Measurements from ENCODE around the gene ADCY10. TPM values are rescaled to one million over a fixed set of nuclear protein-coding genes. Genes with fewer than 3 reads are reported as not detected.
"Not testable (repeated sequence)": the region's sequence is repeated elsewhere in the genome, so short reads cannot be mapped to it uniquely, and the experiment has no call there.

ADCY10 gene
- total RNA-seq, 1 experiment from 2014 or later = 0.35 TPM

DNA sequence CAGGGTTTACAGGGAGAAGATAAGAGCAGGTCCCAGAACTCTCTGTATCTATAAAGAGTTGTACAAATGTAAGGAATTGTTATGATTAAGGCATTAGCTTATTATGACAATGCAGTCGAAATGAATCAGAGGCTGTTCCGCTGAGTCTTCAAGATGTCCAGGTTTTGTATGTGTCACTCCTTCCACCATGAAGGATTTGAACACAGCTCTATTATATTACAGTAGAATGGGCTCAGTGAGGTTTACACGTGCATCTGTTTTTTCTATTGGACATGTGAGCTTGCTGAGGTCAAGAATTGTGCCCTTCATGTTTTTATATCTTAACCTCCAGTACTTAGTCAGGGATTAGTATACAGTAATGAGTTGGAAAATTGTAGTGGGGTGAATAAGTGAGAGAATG lies 105.8 kb downstream of the ADCY10 start:
- ChIA-PET CTCF (interaction anchor here (0.6 to 1.9 kb wide), 15 partner anchors 9 to 407 kb away, joined by 3 to 9 read pairs (median 3); partner anchors contain the start of gene MPZL1), POLR2A (interaction anchor here (0.6 to 3.4 kb wide), 12 partner anchors 8 to 291 kb away, joined by 3 to 18 read pairs (median 6); partner anchors contain the start of genes DCAF6 and MPZL1)
- H3K27me3 Mint-ChIP-seq (ENCODE audit: insufficient read depth, unreplicated experiment) = no peaks in the 10 kb centered on the region
- TF ChIP-seq, protein P1, sequence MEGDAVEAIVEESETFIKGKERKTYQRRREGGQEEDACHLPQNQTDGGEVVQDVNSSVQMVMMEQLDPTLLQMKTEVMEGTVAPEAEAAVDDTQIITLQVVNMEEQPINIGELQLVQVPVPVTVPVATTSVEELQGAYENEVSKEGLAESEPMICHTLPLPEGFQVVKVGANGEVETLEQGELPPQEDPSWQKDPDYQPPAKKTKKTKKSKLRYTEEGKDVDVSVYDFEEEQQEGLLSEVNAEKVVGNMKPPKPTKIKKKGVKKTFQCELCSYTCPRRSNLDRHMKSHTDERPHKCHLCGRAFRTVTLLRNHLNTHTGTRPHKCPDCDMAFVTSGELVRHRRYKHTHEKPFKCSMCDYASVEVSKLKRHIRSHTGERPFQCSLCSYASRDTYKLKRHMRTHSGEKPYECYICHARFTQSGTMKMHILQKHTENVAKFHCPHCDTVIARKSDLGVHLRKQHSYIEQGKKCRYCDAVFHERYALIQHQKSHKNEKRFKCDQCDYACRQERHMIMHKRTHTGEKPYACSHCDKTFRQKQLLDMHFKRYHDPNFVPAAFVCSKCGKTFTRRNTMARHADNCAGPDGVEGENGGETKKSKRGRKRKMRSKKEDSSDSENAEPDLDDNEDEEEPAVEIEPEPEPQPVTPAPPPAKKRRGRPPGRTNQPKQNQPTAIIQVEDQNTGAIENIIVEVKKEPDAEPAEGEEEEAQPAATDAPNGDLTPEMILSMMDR (IDR thresholded peaks at IDR 0.05; ENCODE audit: unreplicated experiment) = no peak
- H3K27ac Mint-ChIP-seq (ENCODE audit: low read depth, unreplicated experiment) = no peak overlapping the region
- peaks cover 23% of the 10 kb centered on the region for H3K4me1 Mint-ChIP-seq (ENCODE audit: insufficient read depth, unreplicated experiment)
- no peak for DNase-seq (ENCODE audit: unreplicated experiment)
- BruUV-seq (replicated peaks) = no TSS peak
- no peaks in the 10 kb centered on the region for H3K36me3 Mint-ChIP-seq (ENCODE audit: insufficient read depth, unreplicated experiment)
- peaks cover 8% of the 10 kb centered on the region for H3K9me3 Mint-ChIP-seq (ENCODE audit: unreplicated experiment)
- H3K4me3 Mint-ChIP-seq (ENCODE audit: unreplicated experiment) = no peak overlapping the region
- intact Hi-C loops (cut with micrococcal nuclease) = loop anchor here (10.0 kb wide), 1 partner anchor 253 kb away; the partner anchor contains the start of gene CREG1

DNA sequence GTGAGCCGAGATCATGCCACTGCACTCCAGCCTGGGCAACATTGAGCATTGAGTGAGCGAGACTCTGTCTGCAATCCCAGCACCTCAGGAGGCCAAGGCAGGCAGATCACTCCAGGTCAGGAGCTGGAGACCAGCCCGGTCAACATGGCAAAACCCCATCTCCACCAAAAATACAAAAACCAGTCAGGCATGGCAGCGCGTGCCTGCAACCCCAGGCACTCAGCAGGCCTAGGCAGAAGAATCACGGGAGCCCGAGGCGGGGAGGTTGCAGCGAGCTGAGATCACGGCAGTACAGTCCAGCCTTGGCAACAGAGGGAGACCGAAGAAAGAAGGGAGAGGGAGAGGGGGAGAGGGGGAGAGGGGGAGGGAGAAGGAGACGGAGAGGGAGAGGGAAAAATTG lies 107.3 kb downstream of the ADCY10 start:
- not testable (repeated sequence) for H3K4me3 Mint-ChIP-seq (ENCODE audit: unreplicated experiment); H3K27ac Mint-ChIP-seq (ENCODE audit: low read depth, unreplicated experiment); H3K9me3 Mint-ChIP-seq (ENCODE audit: unreplicated experiment); H3K27me3 Mint-ChIP-seq (ENCODE audit: insufficient read depth, unreplicated experiment); H3K36me3 Mint-ChIP-seq (ENCODE audit: insufficient read depth, unreplicated experiment); DNase-seq (ENCODE audit: unreplicated experiment); BruUV-seq (replicated peaks)
- ChIA-PET CTCF (interaction anchor here (0.7 to 1.9 kb wide), 3 partner anchors 12 to 85 kb away, joined by 3 to 8 read pairs (median 4); partner anchors contain the start of gene MPZL1), POLR2A (interaction anchor here (3.4 kb wide), 1 partner anchor 128 kb away, joined by 18 read pairs; the partner anchor contains the start of gene DCAF6)
- intact Hi-C loops (cut with micrococcal nuclease) = loop anchor here (10.0 kb wide), 1 partner anchor 252 kb away; the partner anchor contains the start of gene CREG1
- peaks cover 24% of the 10 kb centered on the region for H3K4me1 Mint-ChIP-seq (ENCODE audit: insufficient read depth, unreplicated experiment)

DNA sequence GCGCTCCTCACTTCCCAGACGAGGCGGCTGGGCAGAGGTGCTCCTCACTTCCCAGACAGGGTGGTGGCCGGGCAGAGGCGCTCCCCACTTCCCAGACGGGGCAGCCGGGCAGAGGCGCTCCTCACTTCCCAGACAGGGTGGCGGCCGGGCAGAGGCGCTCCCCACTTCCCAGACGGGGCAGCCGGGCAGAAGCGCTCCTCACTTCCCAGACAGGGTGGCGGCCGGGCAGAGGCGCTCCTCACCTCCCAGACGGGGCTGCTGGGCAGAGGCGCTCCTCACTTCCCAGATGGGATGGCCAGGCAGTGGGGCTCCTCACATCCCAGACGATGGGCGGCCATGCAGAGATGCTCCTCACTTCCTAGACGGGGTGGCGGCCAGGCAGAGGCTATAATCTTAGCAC lies 107.7 kb downstream of the ADCY10 start:
- H3K9me3 Mint-ChIP-seq (ENCODE audit: unreplicated experiment); BruUV-seq (replicated peaks); H3K36me3 Mint-ChIP-seq (ENCODE audit: insufficient read depth, unreplicated experiment); H3K4me3 Mint-ChIP-seq (ENCODE audit: unreplicated experiment); POLR2A ChIA-PET; DNase-seq (ENCODE audit: unreplicated experiment); H3K27me3 Mint-ChIP-seq (ENCODE audit: insufficient read depth, unreplicated experiment); H3K27ac Mint-ChIP-seq (ENCODE audit: low read depth, unreplicated experiment); CTCF ChIA-PET: not testable (repeated sequence)
- intact Hi-C loops (cut with micrococcal nuclease) = loop anchor here (10.0 kb wide), 1 partner anchor 251 kb away; the partner anchor contains the start of gene CREG1
- peaks cover 24% of the 10 kb centered on the region for H3K4me1 Mint-ChIP-seq (ENCODE audit: insufficient read depth, unreplicated experiment)

DNA sequence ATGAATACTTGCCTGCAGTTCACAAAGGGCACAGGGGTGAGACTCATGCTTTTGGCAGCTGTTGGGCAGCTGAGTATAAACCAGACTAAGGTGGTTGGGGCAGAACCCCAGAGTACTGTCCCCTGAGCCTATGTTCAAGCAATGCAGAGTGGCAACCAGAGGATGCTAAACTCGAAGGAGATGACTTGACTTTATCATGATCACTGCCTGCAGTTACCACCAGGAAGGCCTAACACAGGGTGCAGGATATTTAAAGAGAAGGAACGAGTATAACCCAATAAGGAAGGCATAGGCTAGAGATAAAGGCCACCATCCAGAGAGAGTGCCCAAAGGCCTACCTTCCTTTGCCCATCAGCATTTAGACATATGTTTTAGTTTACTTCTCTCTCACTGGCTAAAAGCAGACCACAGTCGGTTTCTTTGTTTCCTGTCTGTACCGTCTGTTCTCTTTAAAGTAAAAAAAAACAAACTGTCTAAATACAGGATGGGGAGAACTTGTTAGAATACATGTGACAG lies 108.8 kb downstream of the ADCY10 start:
- Mint-ChIP-seq H3K36me3 (ENCODE audit: insufficient read depth, unreplicated experiment) (peaks cover 7% of the 10 kb centered on the region), H3K4me3 (ENCODE audit: unreplicated experiment) (no peak overlapping the region), H3K4me1 (ENCODE audit: insufficient read depth, unreplicated experiment) (peaks cover 34% of the 10 kb centered on the region), H3K27ac (ENCODE audit: low read depth, unreplicated experiment) (no peak overlapping the region), H3K27me3 (ENCODE audit: insufficient read depth, unreplicated experiment) (no peaks in the 10 kb centered on the region), H3K9me3 (ENCODE audit: unreplicated experiment) (no peaks in the 10 kb centered on the region)
- DNase-seq (ENCODE audit: unreplicated experiment) = no peak
- BruUV-seq (replicated peaks) = no TSS peak
- intact Hi-C loops (cut with micrococcal nuclease) = loop anchor here (10.0 kb wide), 1 partner anchor 250 kb away; the partner anchor contains the start of gene CREG1
- ChIA-PET POLR2A (interaction anchor here (0.6 to 1.6 kb wide), 2 partner anchors 15 to 63 kb away, joined by 3 to 4 read pairs; no protein-coding TSS in a partner anchor), CTCF (interaction anchor here (0.6 to 6.0 kb wide), 5 partner anchors 14 to 277 kb away, joined by 3 to 67 read pairs (median 4); no protein-coding TSS in a partner anchor)
- TF ChIP-seq, protein P1 (IDR thresholded peaks at IDR 0.05; ENCODE audit: unreplicated experiment) = no peak
